Gastroesophageal sphincter (tissue), 4 donors: ENCODE data around the gene DIP2C. TPM values are rescaled to one million over a fixed set of nuclear protein-coding genes. Genes with fewer than 3 reads are reported as not detected.

Source experiments
- ATAC-seq: fragments of 150-250 bp; one replicate; pipeline ENCODE4 v1.9.1; 2016; ENCODE audit warnings: mild to moderate bottlenecking, moderate library complexity
- H3K27ac ChIP-seq, 4 donors: fragments of 200-600 bp; sonication (generic) in 3 of 4; 1 replicate in 3 of 4; 2 replicates in 1 of 4; pipeline ENCODE4 v1.5.1; 2016 to 2019
- H3K27me3 ChIP-seq: fragments of 200-600 bp; sonication (generic); one replicate; pipeline ENCODE4 v1.5.1; 2019
- H3K36me3 ChIP-seq, 2 donors: fragments of 200-600 bp; sonication (generic); one replicate each; pipeline ENCODE4 v1.5.1; 2019; ENCODE audit warnings: control low read depth in 1 of 2
- H3K4me1 ChIP-seq, 3 donors: fragments of 200-600 bp; sonication (generic); 1 replicate in 2 of 3; 2 replicates in 1 of 3; pipeline ENCODE4 v1.5.1; 2016 to 2019; ENCODE audit warnings: control low read depth in 2 of 3
- H3K4me3 ChIP-seq, 2 donors: fragments of 200-600 bp; sonication (generic); one replicate each; pipeline ENCODE4 v1.5.1; 2019; ENCODE audit warnings: mild to moderate bottlenecking in 1 of 2, moderate library complexity in 1 of 2
- H3K9me3 ChIP-seq, 3 donors: fragments of 200-600 bp; sonication (generic); one replicate each; pipeline ENCODE4 v1.5.1; 2017 to 2019; ENCODE audit warnings: control low read depth in 2 of 3
- CTCF ChIP-seq, 4 experiments: fragments of 200-600 bp in 2 of 4; fragments of 450-650 bp in 2 of 4; sonication (generic) in 1 of 4; IDR thresholded peaks; one replicate each; pipeline ENCODE4 v1.5.1; 2017 to 2019; ENCODE audit warnings: antibody characterized with exemption in 4 of 4, mild to moderate bottlenecking in 2 of 4, moderate library complexity in 2 of 4
- EP300 ChIP-seq: sonication (generic); formaldehyde crosslinking; IDR thresholded peaks from one replicate; pipeline ENCODE4 v1.6.1; 2017; ENCODE audit warnings: antibody characterized with exemption, mild to moderate bottlenecking
- POLR2A ChIP-seq, 2 donors: fragments of 450-650 bp; IDR thresholded peaks; one replicate each; pipeline ENCODE4 v1.6.1; 2017; ENCODE audit warnings: antibody characterized with exemption in 2 of 2, mild to moderate bottlenecking in 2 of 2, moderate library complexity in 1 of 2
- POLR2AphosphoS5 ChIP-seq: sonication (generic); formaldehyde crosslinking; IDR thresholded peaks from one replicate; pipeline ENCODE4 v1.6.1; 2017; ENCODE audit warnings: antibody characterized with exemption
- WGBS, 2 donors: methylation state at CpG; one replicate each; pipeline ENCODE4 v1.1.5; 2018; ENCODE audit warnings: low coverage in 1 of 2; 5-methylcytosine and 5-hydroxymethylcytosine counted together
- total RNA-seq, 4 donors: library from RNA; depleted of rRNA; stranded (reverse); fragments of >200 nt; gene quantifications; one replicate each; pipeline ENCODE4 v1.1.0, GENCODE V29; 2016

The DIP2C gene
- total RNA-seq, 4 donors from 2014 or later = 40.8 to 73.8 (median 47.7) TPM

- H3K9me3 ChIP-seq = no peaks in the 10 kb centered on the region
- WGBS, 2 donors = 76% methylated on average over 6 to 7 of the region's 7 CpGs
- ATAC-seq = no peak
- H3K4me1 ChIP-seq = peaks cover 0 to 11% (median 6%) of the 10 kb centered on the region in 3 donors
- TF ChIP-seq CTCF (IDR thresholded peaks at IDR 0.05) (no peak), POLR2AphosphoS5 (no peak), EP300 (no peak), POLR2A (IDR thresholded peaks at IDR 0.05) (no peak)
- H3K4me3 ChIP-seq = no peak overlapping the region
- no peaks in the 10 kb centered on the region for H3K27me3 ChIP-seq
- H3K36me3 ChIP-seq = peaks cover 3 to 96% of the 10 kb centered on the region in 2 donors
- no peak overlapping the region for H3K27ac ChIP-seq
Measured at GRCh38 chr10:244227-244626, 445.2 kb downstream of the DIP2C start.

GRCh38 chr10:241966-242643 lies 447.4 kb downstream of the DIP2C start:
- Histone ChIP-seq H3K27me3 (no peaks in the 10 kb centered on the region), H3K4me3 (no peak overlapping the region), H3K36me3 (peaks cover 4 to 96% of the 10 kb centered on the region in 2 donors), H3K27ac (no peak overlapping the region), H3K4me1 (peaks cover 0 to 11% (median 6%) of the 10 kb centered on the region in 3 donors), H3K9me3 (no peaks in the 10 kb centered on the region)
- 71 to 75% methylated on average over 5 to 9 of the region's 9 CpGs for WGBS, 2 donors
- no peak for TF ChIP-seq EP300
- no peak for TF ChIP-seq POLR2A (IDR thresholded peaks at IDR 0.05)
- no peak for TF ChIP-seq CTCF (IDR thresholded peaks at IDR 0.05)
- no peak for TF ChIP-seq POLR2AphosphoS5
- ATAC-seq = no peak

- peak overlapping the region in 2 of 4 donors; percentile 35 to 36 for H3K27ac ChIP-seq
- peaks cover 4 to 95% of the 10 kb centered on the region in 2 donors for H3K36me3 ChIP-seq
- H3K9me3 ChIP-seq = no peaks in the 10 kb centered on the region
- peak; percentile 48 for ATAC-seq
- WGBS, 2 donors = 35 to 57% methylated on average over 2 of the region's 6 CpGs
- peaks cover 0 to 11% (median 6%) of the 10 kb centered on the region in 3 donors for H3K4me1 ChIP-seq
- TF ChIP-seq EP300 (no peak), CTCF (IDR thresholded peaks at IDR 0.05) (no peak), POLR2AphosphoS5 (no peak), POLR2A (IDR thresholded peaks at IDR 0.05) (no peak)
- no peaks in the 10 kb centered on the region for H3K27me3 ChIP-seq
- no peak overlapping the region for H3K4me3 ChIP-seq
Measured at GRCh38 chr10:241451-241850, 448.0 kb downstream of the DIP2C start.

GRCh38 chr10:239109-239508 lies 450.4 kb downstream of the DIP2C start:
- H3K27ac ChIP-seq = no peak overlapping the region
- 77 to 81% methylated on average over 4 to 6 of the region's 6 CpGs for WGBS, 2 donors
- H3K4me3 ChIP-seq = no peak overlapping the region
- H3K27me3 ChIP-seq = no peaks in the 10 kb centered on the region
- H3K36me3 ChIP-seq = peaks cover 4 to 72% of the 10 kb centered on the region in 2 donors
- H3K4me1 ChIP-seq = peaks cover 0 to 11% (median 6%) of the 10 kb centered on the region in 3 donors
- no peak for ATAC-seq
- TF ChIP-seq POLR2A (IDR thresholded peaks at IDR 0.05) = no peak
- TF ChIP-seq CTCF (IDR thresholded peaks at IDR 0.05) = no peak
- TF ChIP-seq POLR2AphosphoS5 = no peak
- no peak for TF ChIP-seq EP300
- H3K9me3 ChIP-seq = no peaks in the 10 kb centered on the region

GRCh38 chr10:235915-236314 lies 453.6 kb downstream of the DIP2C start:
- H3K4me1 ChIP-seq = peaks cover 0 to under 1% (median 0%) of the 10 kb centered on the region in 3 donors
- WGBS, 2 donors = 42 to 71% methylated on average over 3 of the region's 3 CpGs
- no peak for ATAC-seq

More at GRCh38 chr10:235915-236314, 453.6 kb downstream of the DIP2C start:
- H3K27me3 ChIP-seq = no peaks in the 10 kb centered on the region
- H3K9me3 ChIP-seq = no peaks in the 10 kb centered on the region
- H3K4me3 ChIP-seq = no peak overlapping the region
- no peak for TF ChIP-seq EP300
- TF ChIP-seq POLR2A (IDR thresholded peaks at IDR 0.05) = no peak
- TF ChIP-seq CTCF (IDR thresholded peaks at IDR 0.05) = no peak
- no peak for TF ChIP-seq POLR2AphosphoS5
- no peak overlapping the region for H3K27ac ChIP-seq
- H3K36me3 ChIP-seq = peaks cover 4 to 44% of the 10 kb centered on the region in 2 donors
